Left hindlimb (tissue), 1 donor: Measurements from ENCODE around the gene NUP210.
A peak's percentile ranks its signal among the peaks of the same experiment; 100 is the strongest.
"Not testable (repeated sequence)": the region's sequence is repeated elsewhere in the genome, so short reads cannot be mapped to it uniquely, and the experiment has no call there.

ENCODE experiments used
- DNase-seq: peaks from one replicate; pipeline ENCODE4 v3.0.0-alpha.2; 2018

NUP210 gene

DNA sequence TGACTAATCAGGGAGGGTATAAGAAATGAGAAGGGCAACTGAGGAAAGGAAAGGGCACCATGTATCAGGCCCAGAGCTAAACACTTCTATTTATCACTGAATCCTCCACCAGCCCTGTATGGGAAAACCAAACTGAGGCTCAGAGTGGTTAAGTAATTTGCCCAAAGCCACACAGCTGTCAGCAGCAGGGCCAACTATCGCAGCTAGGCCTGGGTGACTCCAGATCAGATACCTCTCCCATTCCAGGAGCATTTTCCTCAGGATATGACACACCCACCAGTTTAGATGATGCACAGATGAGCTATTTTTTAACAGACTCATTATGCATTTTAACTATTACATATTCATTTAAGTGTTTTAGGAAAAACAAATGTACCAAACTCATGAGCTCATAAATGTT lies 14.5 kb downstream of the NUP210 start:
- no peak for DNase-seq

DNA sequence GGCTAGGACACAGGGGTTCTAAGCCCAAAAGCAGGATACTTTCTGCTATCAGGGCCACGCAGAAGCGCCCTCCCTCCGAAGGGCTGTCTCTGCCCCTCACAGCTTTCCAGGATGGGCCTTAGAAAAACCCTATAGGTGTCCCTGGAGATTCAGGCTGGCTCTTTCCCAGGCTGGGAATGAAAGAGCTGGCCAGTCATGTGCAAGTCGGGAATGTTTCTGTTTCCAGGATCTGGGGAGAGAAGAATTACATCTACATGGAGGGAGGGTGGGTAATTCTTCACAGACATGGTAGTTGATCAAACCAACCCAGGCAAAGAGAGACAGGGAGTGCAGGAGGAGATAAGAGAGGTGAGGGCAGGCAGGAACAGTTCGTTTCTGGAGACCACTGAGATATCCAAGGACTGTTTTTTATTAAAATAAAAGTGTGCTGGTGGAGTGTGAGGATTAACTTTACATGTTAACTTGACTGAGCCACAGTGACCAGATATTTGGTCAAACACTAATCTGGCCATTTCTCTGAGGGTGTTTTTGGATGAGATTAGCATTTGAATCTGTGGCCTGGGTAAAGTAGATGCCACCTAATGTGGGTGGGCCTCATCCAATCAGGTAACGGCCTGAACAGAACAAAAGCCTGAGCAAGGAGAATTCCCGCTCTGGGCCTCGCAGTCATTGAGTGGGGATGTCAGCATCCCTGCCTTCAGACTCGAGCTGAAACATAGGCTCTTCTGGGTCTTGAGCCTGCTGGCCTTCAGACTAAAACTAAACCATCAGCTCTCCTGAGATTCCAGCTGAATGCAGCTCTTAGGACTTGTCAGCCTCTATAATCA lies 15.3 kb downstream of the NUP210 start:
- DNase-seq = no peak

DNA sequence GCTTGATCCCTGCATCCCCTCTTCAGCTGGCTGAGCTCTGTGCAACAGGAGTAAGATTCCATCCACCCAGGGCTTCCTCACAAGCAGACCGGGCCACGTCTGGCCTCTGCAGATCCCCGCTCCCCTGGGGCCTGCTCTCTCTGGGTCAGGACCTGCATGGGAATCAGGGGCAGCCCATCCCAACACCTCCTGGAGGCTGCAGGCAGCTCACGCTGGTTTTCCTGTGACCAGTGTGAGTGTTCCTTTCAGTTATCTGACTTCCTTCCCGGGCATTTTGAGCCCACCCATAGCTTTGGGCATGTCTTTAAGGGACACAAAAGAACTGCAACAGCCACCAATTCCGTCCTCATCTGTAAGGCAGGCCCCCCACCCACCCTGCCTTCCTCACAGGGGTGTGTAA lies 16.3 kb downstream of the NUP210 start:
- DNase-seq = no peak

DNA sequence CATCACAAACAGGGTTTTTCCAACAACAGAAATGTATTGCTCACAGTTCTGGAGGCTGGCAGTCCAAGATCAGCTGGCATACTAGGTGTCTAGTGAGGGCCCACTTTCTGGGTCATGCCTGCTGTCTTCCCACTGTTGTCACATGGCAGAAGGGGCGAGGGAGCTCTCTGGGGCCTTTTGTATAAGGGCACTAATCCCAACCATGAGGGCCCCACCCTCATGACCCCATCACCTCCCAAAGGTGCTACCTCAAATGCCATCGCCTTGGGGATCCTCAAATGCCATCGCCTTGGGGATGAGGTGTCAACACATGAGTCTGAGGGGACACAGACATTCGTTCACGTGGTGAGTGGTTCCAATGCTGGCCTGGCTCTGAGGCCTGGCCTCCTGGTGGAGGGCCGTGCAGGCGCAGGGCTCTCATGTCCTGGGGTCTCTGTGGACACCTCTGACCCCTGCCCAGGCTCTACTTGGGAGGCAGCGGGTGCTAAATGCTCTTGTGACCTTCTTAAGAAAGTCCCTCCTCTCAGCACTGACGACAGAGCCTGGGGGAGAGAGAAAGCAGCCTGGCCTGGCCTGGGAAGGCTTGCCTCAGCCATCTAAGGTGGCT lies 16.8 kb downstream of the NUP210 start:
- DNase-seq = no peak

DNA sequence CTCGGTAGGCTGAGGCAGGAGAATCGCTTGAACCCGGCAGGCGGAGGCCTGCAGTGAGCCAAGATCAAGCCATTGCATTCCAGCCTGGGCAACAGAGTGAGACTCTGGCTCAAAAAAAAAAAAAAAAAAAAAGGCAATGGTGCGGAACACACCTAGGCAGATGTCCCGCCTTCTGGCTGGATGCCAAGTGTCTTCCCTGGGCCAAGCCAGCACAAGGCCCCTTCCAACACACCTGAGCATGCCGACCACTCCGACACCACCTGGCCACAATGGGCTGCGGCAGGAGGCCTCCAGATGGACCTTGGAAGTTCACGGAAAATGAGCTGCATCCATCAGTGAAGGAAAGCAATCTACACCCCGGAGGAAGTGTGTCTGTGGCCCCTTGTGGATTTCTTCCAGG lies 19.0 kb downstream of the NUP210 start:
- no peak for DNase-seq

DNA sequence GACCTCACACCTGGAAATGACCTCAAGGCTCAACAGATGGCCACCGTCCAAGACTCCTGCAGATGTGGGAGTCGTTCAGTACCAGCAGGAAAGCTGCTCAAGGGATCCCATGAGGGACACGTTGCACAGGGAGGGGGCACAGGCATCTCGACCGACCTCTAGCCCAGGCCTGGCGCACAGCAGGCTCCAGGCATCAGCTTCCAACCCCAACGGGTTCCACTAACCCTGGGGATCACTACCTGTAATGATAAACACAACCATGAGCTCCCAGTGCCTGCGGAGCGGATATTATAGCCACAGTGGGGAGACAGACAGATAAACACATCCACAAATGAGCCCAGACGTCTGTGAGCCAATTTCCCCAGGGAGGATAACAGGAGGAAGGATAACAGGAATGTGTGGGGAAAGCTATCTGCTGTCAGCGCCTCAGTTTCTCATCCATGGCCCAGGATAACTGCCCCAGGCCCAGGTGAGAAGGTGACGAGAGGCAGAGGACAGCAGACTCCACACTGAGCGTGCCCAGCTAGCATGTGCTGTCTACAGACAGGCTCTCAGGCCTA lies 19.9 kb downstream of the NUP210 start:
- DNase-seq = no peak

DNA sequence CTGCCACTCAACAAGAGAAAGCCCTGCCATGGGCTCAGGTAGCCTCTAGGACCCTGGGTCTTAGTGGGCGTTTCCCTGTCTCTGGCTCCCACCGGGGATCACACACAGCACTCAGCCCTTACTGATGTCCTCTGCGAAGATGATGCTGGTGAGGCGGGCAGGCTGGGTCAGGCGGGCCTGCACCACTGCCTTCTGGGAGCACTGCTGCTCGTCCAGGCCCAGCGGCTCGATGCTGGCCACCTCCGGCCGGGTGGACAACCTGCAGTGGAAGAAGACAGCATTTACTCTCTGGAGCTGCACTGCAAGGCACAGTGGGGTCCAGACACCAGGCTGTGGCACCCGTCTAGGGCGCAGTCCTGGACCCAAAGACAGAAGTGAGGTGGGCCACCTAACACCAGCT lies 20.5 kb downstream of the NUP210 start:
- DNase-seq = no peak

DNA sequence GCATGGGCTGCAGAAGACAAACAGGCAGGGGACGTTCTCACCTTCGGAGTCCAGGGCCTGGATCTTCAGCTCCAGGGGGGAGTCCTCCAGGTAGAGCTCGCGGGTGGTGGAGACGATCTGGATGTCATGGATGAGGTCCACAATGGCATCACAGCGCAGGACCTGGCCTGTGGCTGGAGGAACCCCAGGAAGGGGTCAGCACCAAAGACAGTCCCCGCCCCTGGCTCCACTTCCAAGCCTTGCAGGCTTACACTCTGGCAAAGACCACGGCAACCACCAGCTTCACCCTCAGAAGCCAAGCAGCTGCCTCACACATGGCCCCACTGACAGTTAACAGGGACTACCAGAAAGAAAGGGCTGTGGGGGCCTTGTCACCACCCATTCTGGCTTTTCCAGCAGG lies 22.8 kb downstream of the NUP210 start:
- no peak for DNase-seq

DNA sequence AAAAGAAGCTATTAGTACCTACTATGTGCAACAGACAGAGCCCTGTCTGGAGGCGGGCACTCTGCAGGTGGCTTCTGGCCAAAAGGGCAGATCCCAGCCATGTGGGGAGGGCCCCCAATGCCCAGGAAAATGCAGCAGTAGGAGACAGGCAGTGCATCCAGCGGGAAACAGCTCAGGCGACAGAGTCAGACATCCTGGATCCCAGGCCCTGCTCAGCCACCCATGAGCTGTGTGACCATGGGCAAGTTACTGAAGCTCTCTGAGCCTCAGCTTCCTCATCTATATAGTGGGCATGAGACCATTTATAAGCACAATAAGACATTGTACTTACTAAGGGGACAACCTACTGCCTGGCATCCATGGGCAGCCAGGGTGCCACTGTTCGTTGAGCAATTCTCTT lies 25.8 kb downstream of the NUP210 start:
- no peak for DNase-seq

DNA sequence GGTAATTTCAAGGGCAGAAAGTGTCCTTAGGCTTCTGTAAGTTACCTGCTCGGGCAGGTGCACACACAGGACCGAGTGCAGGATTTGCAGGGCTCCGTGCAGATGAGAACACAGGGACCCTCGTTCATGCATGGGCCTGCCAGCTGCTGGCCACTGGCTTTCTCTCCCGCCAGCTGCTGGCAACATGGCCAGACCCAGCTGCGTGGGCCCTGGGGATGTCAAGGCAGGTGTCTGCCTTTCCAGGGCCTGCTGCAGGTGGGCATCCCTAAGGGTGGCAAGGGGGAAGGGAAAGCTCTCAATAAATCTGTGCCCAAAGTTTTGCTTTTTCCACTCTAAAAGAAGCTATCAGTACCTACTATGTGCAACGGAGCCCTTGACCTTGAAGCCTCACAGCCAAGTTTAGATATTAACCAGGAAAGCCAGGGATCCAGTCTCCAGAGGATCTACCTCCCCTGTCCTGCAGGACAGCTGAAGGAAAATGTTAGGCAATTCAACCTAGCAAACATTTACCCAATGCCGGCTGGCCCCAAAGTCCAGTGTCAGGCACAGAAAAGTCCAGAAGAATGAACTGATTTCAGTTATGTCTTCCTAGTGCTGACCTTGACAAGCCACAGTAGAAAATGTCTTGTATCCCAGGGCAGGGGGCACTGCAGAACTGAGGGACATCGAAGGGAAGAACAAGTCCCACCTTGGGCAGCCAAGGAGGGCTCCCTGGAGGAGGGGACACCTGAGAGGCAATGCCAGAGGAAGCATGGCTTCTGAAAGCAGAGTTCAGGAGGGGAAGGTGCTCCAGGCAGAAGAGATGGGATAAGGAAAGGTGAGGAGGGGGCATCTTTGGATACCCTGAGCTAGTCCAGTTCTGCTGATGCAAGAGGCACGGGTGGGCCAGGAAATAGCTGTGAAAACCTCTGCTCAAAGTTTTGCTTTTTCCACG lies 26.4 kb downstream of the NUP210 start:
- DNase-seq = no peak

DNA sequence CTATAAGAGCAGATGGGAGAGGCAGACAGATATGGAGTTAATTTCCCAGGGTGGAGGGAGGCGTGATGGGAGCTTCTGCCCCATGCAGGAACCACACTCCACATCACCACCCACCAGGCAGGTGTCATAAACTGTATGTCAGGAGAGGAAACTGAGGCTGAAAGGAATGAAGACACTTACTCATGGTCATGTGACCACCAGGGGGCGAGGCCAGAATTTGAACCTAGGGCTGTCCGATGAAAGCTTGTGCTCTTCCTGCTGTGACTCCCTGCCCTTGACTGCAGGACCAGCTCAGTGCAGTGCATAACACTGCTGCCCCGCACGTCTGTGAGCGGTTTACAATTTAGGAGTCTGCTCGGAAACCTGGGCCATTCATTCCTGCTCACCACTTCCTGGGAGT lies 28.8 kb downstream of the NUP210 start:
- no peak for DNase-seq

DNA sequence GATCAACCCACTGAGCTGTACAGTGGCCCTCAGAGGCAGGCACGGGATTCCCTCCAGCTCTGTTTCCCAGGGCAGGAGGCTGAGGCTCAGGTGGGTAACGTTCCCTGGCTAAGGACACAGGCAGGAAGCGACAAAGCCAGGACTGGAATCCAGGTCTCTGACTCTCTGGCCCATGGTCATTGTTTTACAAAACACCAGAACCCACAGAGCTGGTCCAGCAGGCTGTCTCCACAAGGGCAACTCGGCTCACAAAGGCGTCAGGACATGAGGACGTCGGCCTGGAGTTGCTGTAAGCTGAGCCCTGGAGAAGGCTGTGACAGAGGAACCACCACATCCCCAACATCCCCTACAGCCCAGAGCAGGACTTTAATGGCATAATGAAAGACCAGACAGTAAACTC lies 30.7 kb downstream of the NUP210 start:
- DNase-seq = no peak

DNA sequence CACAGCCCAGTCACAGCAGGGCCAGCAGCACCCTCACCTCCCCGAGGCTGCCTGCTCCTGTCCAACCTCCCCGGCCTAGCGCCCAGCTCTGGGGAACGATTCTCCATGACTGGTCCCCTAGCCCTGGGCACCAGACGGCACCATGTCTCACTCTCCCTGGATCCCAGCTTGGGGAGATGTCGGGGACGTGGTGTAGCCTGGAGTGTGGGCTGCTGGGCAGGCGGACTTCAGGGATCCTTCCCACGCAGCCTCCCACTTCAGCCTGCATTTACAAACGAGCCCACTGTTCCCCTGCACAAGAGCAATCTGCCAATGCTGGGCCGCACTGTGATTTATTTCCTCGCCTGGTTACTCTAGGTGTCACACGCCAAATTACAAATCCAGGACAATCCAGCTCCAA lies 31.3 kb downstream of the NUP210 start:
- no peak for DNase-seq

DNA sequence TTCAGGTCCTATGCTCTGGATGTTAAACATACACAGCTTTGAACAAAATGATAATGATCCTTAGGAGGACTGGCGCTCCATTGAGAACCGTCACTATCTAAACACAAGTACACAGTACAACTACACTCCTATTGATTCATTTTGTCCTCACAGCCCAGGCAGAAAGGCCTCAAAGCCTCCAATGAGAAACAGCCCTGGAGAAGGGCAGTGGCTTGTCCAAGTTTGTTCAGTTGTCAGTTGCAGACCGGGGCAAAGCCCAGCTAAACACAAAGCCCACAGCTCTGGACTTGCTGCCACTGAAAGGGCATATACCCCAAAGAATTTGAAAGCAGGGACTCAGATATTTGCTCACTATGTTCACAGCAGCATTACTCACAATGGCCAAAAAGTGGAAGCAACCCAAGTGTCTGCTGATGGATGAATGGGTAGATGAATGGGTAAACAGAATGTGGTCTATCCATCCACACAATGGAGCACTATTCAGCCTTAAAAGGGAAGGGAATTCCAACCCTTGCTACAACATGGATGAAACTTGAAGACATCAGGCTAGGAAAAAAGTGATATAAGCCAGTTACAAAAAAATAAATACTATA lies 34.7 kb downstream of the NUP210 start:
- no peak for DNase-seq

DNA sequence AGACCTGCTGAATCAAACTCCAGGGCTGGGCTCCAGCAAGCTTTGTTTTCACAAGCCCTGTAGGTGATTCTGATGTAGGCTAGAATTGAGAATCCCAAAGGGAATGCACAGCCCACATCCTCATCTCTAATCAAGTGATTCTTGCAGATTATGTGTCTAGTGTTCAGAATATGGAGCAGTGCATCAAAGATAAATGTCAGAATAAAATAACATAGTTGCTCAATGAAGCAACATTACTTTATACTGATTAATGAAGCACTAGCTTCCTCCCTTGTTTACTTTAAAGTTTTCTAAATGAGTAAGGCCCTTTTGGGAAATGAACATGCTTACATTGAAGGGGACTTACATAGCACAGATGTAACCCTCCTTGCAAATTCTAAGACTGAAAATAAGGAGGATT lies 39.2 kb downstream of the NUP210 start:
- no peak for DNase-seq

DNA sequence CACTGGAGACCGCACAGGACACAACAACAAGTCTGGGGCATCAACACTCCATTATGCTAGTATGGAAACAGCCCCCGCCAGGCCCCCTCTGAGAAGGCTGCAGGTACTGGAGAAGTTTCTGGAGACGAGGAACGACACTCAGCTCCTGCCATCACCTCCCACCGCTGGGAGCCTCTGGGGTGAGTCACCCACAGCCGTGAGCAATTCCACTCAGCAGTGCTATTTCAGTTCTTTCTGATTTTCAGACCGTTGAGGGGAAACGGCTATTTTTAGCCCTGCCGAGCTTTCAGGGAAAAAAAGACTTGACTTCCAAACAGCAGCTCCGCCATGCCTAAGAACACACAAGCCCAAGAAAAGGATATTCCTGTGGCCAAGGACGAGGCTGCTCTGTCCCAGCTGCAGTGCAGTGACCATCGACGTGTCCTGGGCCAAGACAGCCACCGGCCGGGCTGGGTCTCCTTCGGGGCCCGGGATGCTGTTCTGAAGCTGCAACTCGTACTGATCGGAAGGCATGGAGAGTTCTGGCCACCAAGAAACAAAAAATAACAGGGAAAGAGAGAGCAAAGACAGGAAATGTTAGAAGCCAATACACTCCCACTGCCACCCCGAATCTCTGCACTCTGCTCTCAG lies 40.8 kb downstream of the NUP210 start:
- DNase-seq = peak; percentile 52

DNA sequence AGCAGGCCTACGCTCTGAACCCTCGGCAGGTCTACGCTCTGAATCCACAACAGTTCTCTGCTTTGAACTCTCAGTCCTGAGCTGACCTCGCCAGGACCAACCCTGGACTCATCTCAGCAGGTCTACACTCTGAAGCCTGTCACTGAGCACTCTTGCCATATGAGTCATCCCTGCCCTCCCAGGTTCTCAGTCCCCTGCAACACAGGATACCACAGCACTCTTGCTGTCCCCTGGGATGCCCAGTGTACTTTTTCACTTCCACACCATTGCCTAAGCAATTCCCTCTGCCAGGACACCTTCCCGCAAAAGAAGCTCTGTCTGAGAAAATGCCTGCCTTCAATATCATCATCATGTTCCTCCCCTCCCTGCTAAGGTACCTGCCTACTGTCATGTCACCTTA lies 42.0 kb downstream of the NUP210 start:
- DNase-seq = no peak

DNA sequence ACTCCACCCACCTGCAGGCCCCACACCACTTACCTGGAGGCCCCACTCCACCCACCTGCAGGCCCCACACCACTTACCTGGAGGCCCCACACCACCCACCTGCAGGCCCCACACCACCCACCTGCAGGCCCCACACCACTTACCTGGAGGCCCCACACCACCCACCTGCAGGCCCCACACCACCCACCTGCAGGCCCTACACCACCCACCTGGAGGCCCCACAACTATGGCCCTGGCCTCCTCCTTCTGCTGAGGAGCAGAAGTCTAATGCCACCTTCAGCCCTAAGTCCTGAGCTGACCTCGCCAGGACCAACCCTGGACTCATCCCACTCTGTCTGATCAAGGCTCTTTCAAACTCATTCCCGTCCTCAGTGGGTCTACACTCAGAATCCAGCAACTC lies 42.4 kb downstream of the NUP210 start:
- not testable (repeated sequence) for DNase-seq

DNA sequence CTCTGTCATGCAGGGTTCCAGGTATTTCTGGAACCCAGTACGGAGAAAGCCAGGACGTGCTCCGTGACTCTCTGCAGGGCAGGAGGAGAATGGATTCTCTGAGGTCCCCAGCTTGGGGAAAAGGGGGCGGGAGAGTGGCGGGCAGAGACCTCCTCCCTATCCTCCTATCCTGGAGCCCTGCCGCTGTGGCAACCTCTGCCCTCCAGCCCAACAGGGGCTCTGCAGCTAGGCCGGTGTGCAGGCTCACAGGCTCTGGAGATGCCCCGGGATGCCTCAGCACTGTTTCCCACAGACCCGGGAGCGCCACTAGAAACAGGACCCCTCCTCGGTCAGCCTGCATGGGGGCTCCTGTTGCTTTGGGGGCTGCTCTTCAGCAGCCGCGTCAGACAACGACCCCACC lies 43.1 kb downstream of the NUP210 start:
- DNase-seq = no peak

DNA sequence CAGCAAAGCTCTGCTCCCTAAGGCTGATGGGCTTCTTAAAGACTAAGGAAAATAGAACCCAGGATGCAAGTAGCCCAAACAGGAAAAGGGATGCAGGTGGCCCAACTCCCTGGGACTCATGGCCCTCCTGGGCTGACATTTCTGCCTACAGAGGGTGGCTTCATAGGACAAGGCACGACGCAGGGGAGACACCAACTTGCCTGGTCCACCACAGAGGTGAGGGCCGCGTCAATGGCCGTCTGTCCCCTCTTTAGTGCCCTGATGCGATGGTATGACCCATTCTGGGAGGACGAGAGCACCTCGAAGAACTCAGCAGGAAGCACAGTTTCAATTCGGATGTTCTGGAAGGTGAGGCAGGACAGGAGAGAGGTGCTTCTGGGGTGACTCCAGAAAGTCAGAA lies 44.0 kb downstream of the NUP210 start:
- no peak for DNase-seq

DNA sequence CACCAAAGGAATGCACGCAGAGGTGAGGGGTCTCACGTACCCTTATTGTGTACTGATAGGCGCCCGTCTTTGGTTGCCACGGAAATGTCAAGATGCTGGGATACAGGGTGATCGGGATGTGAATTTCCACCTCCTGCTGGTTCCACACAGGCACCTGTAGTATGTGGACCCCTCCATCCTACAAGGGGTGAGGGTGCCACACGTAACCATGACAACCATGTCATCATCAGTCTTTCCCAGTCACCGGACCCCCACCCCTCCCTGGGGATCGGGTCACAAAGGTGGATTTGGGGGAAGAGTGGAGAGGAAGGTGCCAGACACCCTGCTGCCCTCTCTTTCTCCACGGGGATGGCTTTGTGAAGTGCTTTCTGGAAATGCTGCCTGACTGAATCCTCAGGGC lies 44.7 kb downstream of the NUP210 start:
- no peak for DNase-seq

DNA sequence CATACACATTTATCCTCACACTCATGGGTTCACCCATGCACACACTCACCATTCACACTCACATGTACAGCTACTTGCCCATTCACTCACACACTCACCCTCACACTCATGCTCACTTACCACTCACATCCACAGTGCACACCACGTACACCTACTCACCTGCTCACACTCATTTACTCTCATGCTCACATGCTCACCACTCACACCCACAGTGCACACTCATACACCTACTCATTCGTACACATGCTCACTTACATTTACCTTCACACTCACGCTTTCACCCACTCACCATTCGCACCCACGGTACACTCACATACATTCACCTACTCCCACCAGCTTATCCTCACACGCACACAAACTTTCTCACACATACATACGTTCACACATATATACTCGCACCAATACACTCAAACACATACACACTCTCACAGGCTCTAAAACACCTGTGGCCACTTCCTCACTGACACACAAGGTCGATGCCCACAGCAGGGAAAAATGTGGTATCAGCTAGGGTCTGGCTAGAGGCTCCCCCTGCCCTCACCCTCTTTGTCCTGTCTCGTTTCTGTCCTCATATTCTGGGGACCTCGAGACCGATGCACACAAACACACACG lies 46.0 kb downstream of the NUP210 start:
- no peak for DNase-seq
